Measurements from ENCODE around the gene VWA3B.
"Not testable (repeated sequence)": the region's sequence is repeated elsewhere in the genome, so short reads cannot be mapped to it uniquely, and the experiment has no call there.

Gene VWA3B

GRCh38 chr2:98317214-98317613, 230.2 kb downstream of the VWA3B start:
- in situ Hi-C loops (cut with HindIII; ENCODE audit: low sequenced_read_pairs) = no loop called here

DNA sequence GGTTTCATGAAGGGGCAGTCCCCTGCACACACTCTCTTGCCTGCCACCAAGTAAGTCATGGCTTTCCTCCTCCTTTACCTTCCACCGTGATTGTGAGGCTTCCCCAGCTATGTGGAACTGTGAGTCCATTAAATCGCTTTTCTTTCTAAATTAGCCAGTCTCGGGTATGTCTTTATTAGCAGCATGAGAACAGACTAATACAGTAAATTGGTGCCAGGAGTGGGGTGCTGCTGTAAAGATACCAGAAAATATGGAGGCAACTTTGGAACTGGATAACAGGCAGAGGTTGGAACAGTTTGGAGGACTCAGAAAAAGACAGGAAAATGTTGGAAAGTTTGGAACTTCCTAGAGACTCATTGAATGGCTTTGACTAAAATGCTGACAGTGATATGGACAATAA, 233.2 kb downstream of the VWA3B start:
- in situ Hi-C loops (cut with HindIII; ENCODE audit: low sequenced_read_pairs) = not testable (repeated sequence)

- in situ Hi-C loops (cut with HindIII; ENCODE audit: low sequenced_read_pairs) = no loop called here
These were observed 237.2 kb downstream of the VWA3B start for GRCh38 chr2:98324181-98324580.

GRCh38 chr2:98327776-98328175, 240.8 kb downstream of the VWA3B start:
- in situ Hi-C loops (cut with HindIII; ENCODE audit: low sequenced_read_pairs) = no loop called here

- in situ Hi-C loops (cut with HindIII; ENCODE audit: low sequenced_read_pairs) = no loop called here
These were observed 242.6 kb downstream of the VWA3B start for GRCh38 chr2:98329549-98329948.

- in situ Hi-C loops (cut with HindIII; ENCODE audit: low sequenced_read_pairs) = no loop called here
These were observed 246.0 kb downstream of the VWA3B start for GRCh38 chr2:98332989-98333388.

GRCh38 chr2:98333922-98334321, 247.0 kb downstream of the VWA3B start:
- in situ Hi-C loops (cut with HindIII; ENCODE audit: low sequenced_read_pairs) = no loop called here

GRCh38 chr2:98334439-98335078, 247.6 kb downstream of the VWA3B start:
- in situ Hi-C loops (cut with HindIII; ENCODE audit: low sequenced_read_pairs) = no loop called here

- in situ Hi-C loops (cut with HindIII; ENCODE audit: low sequenced_read_pairs) = no loop called here
These were observed 248.3 kb downstream of the VWA3B start for GRCh38 chr2:98335271-98335670.

- in situ Hi-C loops (cut with HindIII; ENCODE audit: low sequenced_read_pairs) = no loop called here
These were observed 254.3 kb downstream of the VWA3B start for GRCh38 chr2:98341241-98341640.

GRCh38 chr2:98343285-98343684, 256.3 kb downstream of the VWA3B start:
- in situ Hi-C loops (cut with HindIII; ENCODE audit: low sequenced_read_pairs) = no loop called here

GRCh38 chr2:98346311-98347236, 259.6 kb downstream of the VWA3B start, which contains the start of gene CNGA3:
CNGA3 (plus strand) TSS chr2:98346456; CDS start chr2:98369976, 23,520 bp downstream.
- in situ Hi-C loops (cut with HindIII; ENCODE audit: low sequenced_read_pairs) = no loop called here

DNA sequence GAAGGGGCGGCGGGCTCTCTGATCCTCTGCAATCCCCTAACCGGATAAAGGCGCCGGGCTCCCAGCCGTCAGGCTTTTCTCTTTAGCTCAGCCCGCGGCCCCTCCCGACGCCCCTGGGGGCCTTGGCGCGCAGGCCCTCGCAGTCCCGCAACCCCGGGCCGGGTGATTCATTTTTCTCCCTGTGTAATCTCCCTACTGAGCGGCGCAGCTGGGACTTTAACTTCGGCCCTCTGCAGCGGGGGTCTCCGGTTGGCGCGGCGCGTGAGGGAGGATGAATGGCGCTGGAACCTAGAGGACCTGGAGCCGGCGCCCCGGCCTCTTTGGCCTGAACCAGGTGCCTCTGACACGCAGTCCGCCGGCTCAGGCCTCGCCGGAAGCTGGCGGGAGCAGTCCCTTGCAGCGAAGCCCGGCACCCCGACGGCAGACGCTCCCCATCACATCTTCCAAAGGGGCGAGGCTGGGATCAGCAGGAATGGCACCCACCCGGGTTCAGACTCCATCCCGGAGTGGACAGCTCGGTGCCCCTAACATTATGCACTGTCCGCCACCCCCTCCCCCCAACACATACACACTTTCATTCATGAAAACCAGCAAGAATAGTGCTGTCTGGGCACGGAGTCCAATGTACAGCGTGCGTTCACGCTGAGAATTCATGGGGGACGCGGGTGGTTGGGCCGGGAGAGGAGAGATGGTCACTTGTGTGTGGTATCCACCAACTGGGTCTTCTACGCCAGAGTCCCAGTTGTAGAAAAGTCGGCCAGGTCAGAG, 260.5 kb downstream of the VWA3B start:
- in situ Hi-C loops (cut with HindIII; ENCODE audit: low sequenced_read_pairs) = no loop called here

DNA sequence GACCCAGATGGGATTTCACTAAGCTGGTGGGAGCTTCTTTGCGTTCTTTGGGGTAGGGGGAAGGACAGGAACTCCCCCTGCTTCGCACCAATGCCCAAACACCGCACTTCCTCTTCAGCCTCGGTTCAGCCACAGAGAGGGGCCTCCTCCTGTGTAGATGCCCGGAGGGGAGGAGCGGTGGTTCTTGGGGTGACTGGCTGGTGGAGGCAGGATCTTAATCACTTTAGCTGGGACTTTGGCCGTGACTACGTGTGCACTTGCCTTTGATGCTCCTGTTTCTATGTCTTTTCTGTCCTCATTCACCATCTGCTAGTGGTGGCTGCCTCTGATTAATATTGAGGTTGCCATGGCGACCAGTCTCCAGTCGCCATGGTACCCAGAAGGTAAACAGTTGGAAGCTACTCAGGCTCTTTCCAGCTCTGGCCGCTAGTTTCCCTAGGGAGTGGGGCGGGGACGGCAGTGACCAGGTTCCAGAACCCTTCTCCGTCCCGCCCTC, 261.1 kb downstream of the VWA3B start:
- in situ Hi-C loops (cut with HindIII; ENCODE audit: low sequenced_read_pairs) = no loop called here

DNA sequence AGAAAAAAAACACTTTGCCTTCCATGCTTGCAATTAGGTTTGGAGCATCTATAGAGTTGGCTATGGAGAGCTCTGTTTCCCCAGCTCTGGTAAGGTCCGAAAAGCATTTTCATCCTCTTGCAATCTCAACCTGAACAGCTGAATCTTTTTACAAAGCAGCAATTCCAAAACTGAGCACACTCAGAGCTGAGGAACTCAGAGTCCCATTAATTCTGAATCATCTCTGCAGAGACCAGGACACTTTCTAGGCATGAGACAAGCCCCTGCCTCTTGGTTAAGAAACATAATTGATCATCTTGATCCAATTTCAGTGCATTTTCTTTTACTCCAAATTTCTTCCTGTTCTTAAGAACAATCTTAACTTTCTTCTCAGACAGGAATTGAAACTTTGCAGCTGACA, 263.4 kb downstream of the VWA3B start:
- in situ Hi-C loops (cut with HindIII; ENCODE audit: low sequenced_read_pairs) = no loop called here

DNA sequence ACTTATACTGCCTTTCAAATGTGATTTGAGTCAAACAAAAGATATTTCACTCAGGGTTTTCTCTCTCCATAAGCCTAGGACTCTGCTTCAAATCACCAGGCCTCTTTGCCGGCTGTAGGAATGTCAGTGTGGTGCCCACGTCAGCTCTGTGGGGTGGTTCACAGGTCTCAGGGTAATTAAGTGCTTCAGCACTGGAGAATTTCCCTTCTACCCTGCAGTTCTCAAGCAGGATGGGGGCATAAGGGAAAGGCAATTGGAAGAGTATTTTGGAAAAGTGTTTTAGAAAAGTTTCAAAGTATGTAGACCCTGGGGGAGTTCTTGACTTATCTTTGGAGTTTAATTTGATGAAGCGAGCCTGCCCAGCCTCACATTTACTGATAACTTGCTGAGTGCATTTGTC, 268.9 kb downstream of the VWA3B start:
- in situ Hi-C loops (cut with HindIII; ENCODE audit: low sequenced_read_pairs) = no loop called here

GRCh38 chr2:98356729-98357128, 269.8 kb downstream of the VWA3B start:
- in situ Hi-C loops (cut with HindIII; ENCODE audit: low sequenced_read_pairs) = no loop called here

GRCh38 chr2:98357849-98358248, 270.9 kb downstream of the VWA3B start:
- in situ Hi-C loops (cut with HindIII; ENCODE audit: low sequenced_read_pairs) = no loop called here

- in situ Hi-C loops (cut with HindIII; ENCODE audit: low sequenced_read_pairs) = no loop called here
These were observed 273.0 kb downstream of the VWA3B start for GRCh38 chr2:98359986-98360385.

All from DLD1 (cell line).